ENCODE data around the gene RIPOR3. TPM values are rescaled to one million over a fixed set of nuclear protein-coding genes. Genes with fewer than 3 reads are reported as not detected.

RIPOR3 gene
- total and polyA plus RNA-seq, 2 experiments from 2014 or later = 5.6 to 5.7 TPM

GRCh38 chr20:50728981-50729874 lies 37.9 kb upstream of the RIPOR3 start:
- TF ChIP-seq EZH2phosphoT487 (IDR thresholded peaks at IDR 0.05; ENCODE audit: low read depth, severe bottlenecking, unreplicated experiment) (no peak), CTCF (IDR thresholded peaks at IDR 0.05; ENCODE audit: poor library complexity) (no peak), EZH2 (IDR thresholded peaks at IDR 0.05; ENCODE audit: borderline replicate concordance) (no peak)
- 65% methylated on average over 11 of the region's 11 CpGs for WGBS (ENCODE audit: low lambda C conversion rate, missing lambda C conversion rate)
- Histone ChIP-seq H3K4me3 (no peak overlapping the region), H3K27me3 (no peaks in the 10 kb centered on the region), H3K4me1 (ENCODE audit: insufficient read depth) (peaks cover 47% of the 10 kb centered on the region), H3K9me3 (ENCODE audit: low read depth) (no peaks in the 10 kb centered on the region), H3K79me2 (peaks cover 27% of the 10 kb centered on the region), H4K20me1 (ENCODE audit: insufficient read depth, poor library complexity, severe bottlenecking) (no peaks in the 10 kb centered on the region), H3K4me2 (peak overlapping the region; percentile 83), H3K9me2 (replicated peaks; ENCODE audit: insufficient read depth) (no peaks in the 10 kb centered on the region), H2AFZ (no peak overlapping the region), H3K27ac (peak overlapping the region; percentile 96), H3K36me3 (replicated peaks; ENCODE audit: insufficient read depth, low read depth) (no peaks in the 10 kb centered on the region)
- DNase-seq (ENCODE audit: low spot score) = peak; percentile 61

- H3K4me2 ChIP-seq = peak overlapping the region; percentile 60
Observed at GRCh38 chr20:50728486-50728980, 37.2 kb upstream of the RIPOR3 start.

GRCh38 chr20:50727792-50728485 lies 36.6 kb upstream of the RIPOR3 start:
- Histone ChIP-seq H3K9me3 (ENCODE audit: low read depth) (no peaks in the 10 kb centered on the region), H3K9me2 (replicated peaks; ENCODE audit: insufficient read depth) (no peaks in the 10 kb centered on the region), H3K27ac (peak overlapping the region; percentile 96), H2AFZ (no peak overlapping the region), H4K20me1 (ENCODE audit: insufficient read depth, poor library complexity, severe bottlenecking) (no peaks in the 10 kb centered on the region), H3K79me2 (peaks cover 14% of the 10 kb centered on the region), H3K4me1 (ENCODE audit: insufficient read depth) (peaks cover 49% of the 10 kb centered on the region), H3K36me3 (replicated peaks; ENCODE audit: insufficient read depth, low read depth) (no peaks in the 10 kb centered on the region), H3K27me3 (no peaks in the 10 kb centered on the region), H3K4me3 (no peak overlapping the region), H3K4me2 (peak overlapping the region; percentile 60)
- DNase-seq (ENCODE audit: low spot score) = no peak
- 36% methylated on average over 8 of the region's 8 CpGs for WGBS (ENCODE audit: low lambda C conversion rate, missing lambda C conversion rate)
- TF ChIP-seq EZH2 (IDR thresholded peaks at IDR 0.05; ENCODE audit: borderline replicate concordance) = no peak
- TF ChIP-seq CTCF (IDR thresholded peaks at IDR 0.05; ENCODE audit: poor library complexity) = no peak
- no peak for TF ChIP-seq EZH2phosphoT487 (IDR thresholded peaks at IDR 0.05; ENCODE audit: low read depth, severe bottlenecking, unreplicated experiment)

More at GRCh38 chr20:50728486-50728980, 37.2 kb upstream of the RIPOR3 start:
- peaks cover 49% of the 10 kb centered on the region for H3K4me1 ChIP-seq (ENCODE audit: insufficient read depth)
- H3K4me3 ChIP-seq = no peak overlapping the region
- WGBS (ENCODE audit: low lambda C conversion rate, missing lambda C conversion rate) = 74% methylated on average over 4 of the region's 4 CpGs
- H3K9me2 ChIP-seq (replicated peaks; ENCODE audit: insufficient read depth) = no peaks in the 10 kb centered on the region
- no peaks in the 10 kb centered on the region for H3K9me3 ChIP-seq (ENCODE audit: low read depth)
- H3K36me3 ChIP-seq (replicated peaks; ENCODE audit: insufficient read depth, low read depth) = no peaks in the 10 kb centered on the region
- H4K20me1 ChIP-seq (ENCODE audit: insufficient read depth, poor library complexity, severe bottlenecking) = no peaks in the 10 kb centered on the region
- H3K27ac ChIP-seq = peak overlapping the region; percentile 96
- H3K79me2 ChIP-seq = peaks cover 20% of the 10 kb centered on the region
- no peak for DNase-seq (ENCODE audit: low spot score)
- TF ChIP-seq CTCF (IDR thresholded peaks at IDR 0.05; ENCODE audit: poor library complexity) = no peak
- no peak for TF ChIP-seq EZH2 (IDR thresholded peaks at IDR 0.05; ENCODE audit: borderline replicate concordance)
- no peak for TF ChIP-seq EZH2phosphoT487 (IDR thresholded peaks at IDR 0.05; ENCODE audit: low read depth, severe bottlenecking, unreplicated experiment)
- H2AFZ ChIP-seq = no peak overlapping the region
- no peaks in the 10 kb centered on the region for H3K27me3 ChIP-seq

Measured in hepatocyte (in vitro differentiated cells).